ENCODE measurements around the gene ESYT1.
A peak's percentile ranks its signal among the peaks of the same experiment; 100 is the strongest.

ESYT1 gene

DNA sequence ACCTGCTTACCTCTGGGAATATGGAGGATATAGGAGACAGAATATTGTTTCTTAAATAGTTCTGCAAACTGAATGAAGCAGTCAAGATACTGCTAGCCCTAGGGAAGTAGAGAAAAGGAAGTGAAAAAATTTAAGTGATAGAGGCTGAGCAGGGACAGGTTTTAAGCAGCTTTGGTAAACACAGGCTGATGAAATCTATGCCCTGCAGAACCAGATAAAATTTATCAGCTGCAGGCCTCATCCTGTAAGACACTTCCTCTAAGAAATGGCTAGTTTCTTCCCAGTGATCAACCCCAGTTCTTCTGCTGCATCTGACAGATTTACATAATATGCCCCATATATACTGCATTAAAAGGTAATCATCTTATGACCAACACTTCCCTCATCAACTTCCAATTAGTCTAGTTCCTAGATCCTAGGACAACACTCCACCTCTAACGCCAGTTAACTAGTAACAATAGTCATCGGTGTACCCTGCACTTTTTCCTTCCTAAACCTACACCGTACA lies 1.3 kb upstream of the ESYT1 start:
- Histone ChIP-seq H3K36me3 (ENCODE audit: insufficient read depth, low read length) (peaks cover 35% of the 10 kb centered on the region), H3K27ac (ENCODE audit: low read length) (peak overlapping the region; percentile 61), H3K4me1 (ENCODE audit: insufficient read depth, low read length) (peaks cover 57% of the 10 kb centered on the region), H2AFZ (ENCODE audit: low read depth, low read length) (peak overlapping the region; percentile 67; the same call in 1 of the 2 replicates), H3K79me2 (ENCODE audit: insufficient read depth, low read length) (peaks cover 43% of the 10 kb centered on the region), H3K4me2 (ENCODE audit: insufficient read depth, low read length) (peak overlapping the region; percentile 90), H3K4me3 (ENCODE audit: low read depth in 1 of 2, low read length in 2 of 2) (peak overlapping the region in 1 of 2 experiments; percentile 48; a peak in 2 of 4 replicates), H3K27me3 (ENCODE audit: insufficient read depth, low read length, poor library complexity) (no peaks in the 10 kb centered on the region), H3K9ac (ENCODE audit: low read depth, low read length) (peak overlapping the region; percentile 51), H4K20me1 (ENCODE audit: insufficient read depth, low read length) (no peaks in the 10 kb centered on the region), H3K9me3 (ENCODE audit: insufficient read depth, low read length, severe bottlenecking) (peaks cover 6% of the 10 kb centered on the region)
- DNase-seq (no peak), ATAC-seq (ENCODE audit: insufficient read depth, low read depth) (no peak)
- no peak for TF ChIP-seq EZH2 (IDR thresholded peaks at IDR 0.05; ENCODE audit: borderline replicate concordance, low read depth, low read length, severe bottlenecking)
- TF ChIP-seq, protein P1, sequence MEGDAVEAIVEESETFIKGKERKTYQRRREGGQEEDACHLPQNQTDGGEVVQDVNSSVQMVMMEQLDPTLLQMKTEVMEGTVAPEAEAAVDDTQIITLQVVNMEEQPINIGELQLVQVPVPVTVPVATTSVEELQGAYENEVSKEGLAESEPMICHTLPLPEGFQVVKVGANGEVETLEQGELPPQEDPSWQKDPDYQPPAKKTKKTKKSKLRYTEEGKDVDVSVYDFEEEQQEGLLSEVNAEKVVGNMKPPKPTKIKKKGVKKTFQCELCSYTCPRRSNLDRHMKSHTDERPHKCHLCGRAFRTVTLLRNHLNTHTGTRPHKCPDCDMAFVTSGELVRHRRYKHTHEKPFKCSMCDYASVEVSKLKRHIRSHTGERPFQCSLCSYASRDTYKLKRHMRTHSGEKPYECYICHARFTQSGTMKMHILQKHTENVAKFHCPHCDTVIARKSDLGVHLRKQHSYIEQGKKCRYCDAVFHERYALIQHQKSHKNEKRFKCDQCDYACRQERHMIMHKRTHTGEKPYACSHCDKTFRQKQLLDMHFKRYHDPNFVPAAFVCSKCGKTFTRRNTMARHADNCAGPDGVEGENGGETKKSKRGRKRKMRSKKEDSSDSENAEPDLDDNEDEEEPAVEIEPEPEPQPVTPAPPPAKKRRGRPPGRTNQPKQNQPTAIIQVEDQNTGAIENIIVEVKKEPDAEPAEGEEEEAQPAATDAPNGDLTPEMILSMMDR (IDR thresholded peaks at IDR 0.05; ENCODE audit: borderline replicate concordance, extremely low read depth, low read length, poor library complexity, severe bottlenecking), result no peak

DNA sequence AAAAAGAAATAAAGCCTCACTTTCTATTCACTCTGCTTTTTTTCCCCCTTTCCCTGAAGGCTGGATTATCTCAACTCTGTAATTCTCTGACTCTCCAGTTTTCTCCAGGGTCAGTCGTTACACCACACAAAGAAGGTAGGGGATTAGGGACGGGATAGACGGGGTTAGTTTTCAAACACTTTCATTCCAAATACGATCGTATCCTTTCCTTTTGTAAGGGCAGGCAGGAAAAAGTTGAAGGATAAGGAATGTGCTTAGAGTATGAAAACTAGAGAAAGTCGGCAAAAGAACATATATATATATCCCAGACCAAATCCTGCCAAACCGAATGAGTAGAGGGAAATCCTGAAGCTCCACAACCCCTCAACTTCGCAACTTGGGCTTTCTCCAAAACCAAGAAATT lies 581 bp upstream of the ESYT1 start:
- peaks cover 35% of the 10 kb centered on the region for H3K36me3 ChIP-seq (ENCODE audit: insufficient read depth, low read length)
- no peaks in the 10 kb centered on the region for H3K27me3 ChIP-seq (ENCODE audit: insufficient read depth, low read length, poor library complexity)
- H2AFZ ChIP-seq (ENCODE audit: low read depth, low read length), result peak overlapping the region; percentile 67
- peaks cover 36% of the 10 kb centered on the region for H3K79me2 ChIP-seq (ENCODE audit: insufficient read depth, low read length)
- no peaks in the 10 kb centered on the region for H4K20me1 ChIP-seq (ENCODE audit: insufficient read depth, low read length)
- no peak for DNase-seq
- peaks cover 57% of the 10 kb centered on the region for H3K4me1 ChIP-seq (ENCODE audit: insufficient read depth, low read length)
- H3K27ac ChIP-seq (ENCODE audit: low read length), result peak overlapping the region; percentile 61
- no peak for TF ChIP-seq EZH2 (IDR thresholded peaks at IDR 0.05; ENCODE audit: borderline replicate concordance, low read depth, low read length, severe bottlenecking)
- TF ChIP-seq, protein P1 (IDR thresholded peaks at IDR 0.05; ENCODE audit: borderline replicate concordance, extremely low read depth, low read length, poor library complexity, severe bottlenecking), result no peak
- peaks cover 6% of the 10 kb centered on the region for H3K9me3 ChIP-seq (ENCODE audit: insufficient read depth, low read length, severe bottlenecking)
- peak overlapping the region; percentile 51 for H3K9ac ChIP-seq (ENCODE audit: low read depth, low read length)
- peak overlapping the region; percentile 10 to 48; a peak in 3 of 4 replicates for H3K4me3 ChIP-seq (ENCODE audit: low read depth in 1 of 2, low read length in 2 of 2)
- H3K4me2 ChIP-seq (ENCODE audit: insufficient read depth, low read length), result peak overlapping the region; percentile 90
- ATAC-seq (ENCODE audit: insufficient read depth, low read depth), result no peak

DNA sequence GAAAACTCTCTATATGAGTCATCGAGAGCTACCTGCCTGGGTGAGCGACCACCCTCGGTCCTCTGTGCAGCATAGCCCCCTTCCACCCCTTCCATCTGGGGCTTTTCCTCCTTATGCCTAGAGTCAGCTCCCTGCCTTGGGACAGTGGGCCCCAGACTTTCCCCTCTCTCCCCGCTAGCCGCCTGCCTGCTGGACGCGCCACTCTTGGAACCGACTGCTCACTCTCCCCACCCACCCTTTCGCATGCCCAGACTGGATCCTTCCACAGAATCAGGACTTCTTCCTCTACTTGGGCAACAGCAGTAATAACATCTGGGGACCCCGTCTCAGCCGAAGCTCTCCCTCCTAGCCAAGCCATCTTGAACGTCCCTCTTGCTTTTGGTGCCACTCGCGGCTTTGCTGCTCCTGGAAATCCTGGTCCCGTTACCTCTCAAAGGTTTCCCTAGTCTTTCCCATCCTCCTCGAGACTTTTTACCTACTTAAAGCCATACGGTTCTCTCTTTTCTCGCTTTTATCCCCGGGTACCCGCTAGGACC lies 671 bp downstream of the ESYT1 start:
- H3K36me3 ChIP-seq (ENCODE audit: insufficient read depth, low read length), result peaks cover 40% of the 10 kb centered on the region
- no peaks in the 10 kb centered on the region for H3K27me3 ChIP-seq (ENCODE audit: insufficient read depth, low read length, poor library complexity)
- DNase-seq (no peak), ATAC-seq (ENCODE audit: insufficient read depth, low read depth) (peak; percentile 1; the same call in 2 of the 3 replicates)
- H3K27ac ChIP-seq (ENCODE audit: low read length), result peak overlapping the region; percentile 79
- H3K9ac ChIP-seq (ENCODE audit: low read depth, low read length), result peak overlapping the region; percentile 66
- H4K20me1 ChIP-seq (ENCODE audit: insufficient read depth, low read length), result no peaks in the 10 kb centered on the region
- TF ChIP-seq EZH2 (IDR thresholded peaks at IDR 0.05; ENCODE audit: borderline replicate concordance, low read depth, low read length, severe bottlenecking), result no peak
- TF ChIP-seq, protein P1 (IDR thresholded peaks at IDR 0.05; ENCODE audit: borderline replicate concordance, extremely low read depth, low read length, poor library complexity, severe bottlenecking), result no peak
- peaks cover 35% of the 10 kb centered on the region for H3K79me2 ChIP-seq (ENCODE audit: insufficient read depth, low read length)
- H3K9me3 ChIP-seq (ENCODE audit: insufficient read depth, low read length, severe bottlenecking), result peaks cover 6% of the 10 kb centered on the region
- H2AFZ ChIP-seq (ENCODE audit: low read depth, low read length), result peak overlapping the region; percentile 79
- H3K4me1 ChIP-seq (ENCODE audit: insufficient read depth, low read length), result peaks cover 57% of the 10 kb centered on the region
- peak overlapping the region; percentile 90 for H3K4me2 ChIP-seq (ENCODE audit: insufficient read depth, low read length)
- H3K4me3 ChIP-seq (ENCODE audit: low read depth in 1 of 2, low read length in 2 of 2), result peak overlapping the region; percentile 40 to 74

All from DND-41 (cell line).